K562 treated with DMSO at 1 percent for 48 hours (cell line): ENCODE results near the gene OR9I1. TPM values are rescaled to one million over a fixed set of nuclear protein-coding genes. Genes with fewer than 3 reads are reported as not detected.

Source experiments
- total RNA-seq: library from RNA; unstranded; fragments of 300-600 nt; gene quantifications from 2 replicates; pipeline ENCODE4 v1.2.3, GENCODE V29; 2022; ENCODE audit warnings: low replicate concordance; ENCODE audit errors: extremely low read depth

The OR9I1 gene
- total RNA-seq = not detected in 2 replicates

DNA sequence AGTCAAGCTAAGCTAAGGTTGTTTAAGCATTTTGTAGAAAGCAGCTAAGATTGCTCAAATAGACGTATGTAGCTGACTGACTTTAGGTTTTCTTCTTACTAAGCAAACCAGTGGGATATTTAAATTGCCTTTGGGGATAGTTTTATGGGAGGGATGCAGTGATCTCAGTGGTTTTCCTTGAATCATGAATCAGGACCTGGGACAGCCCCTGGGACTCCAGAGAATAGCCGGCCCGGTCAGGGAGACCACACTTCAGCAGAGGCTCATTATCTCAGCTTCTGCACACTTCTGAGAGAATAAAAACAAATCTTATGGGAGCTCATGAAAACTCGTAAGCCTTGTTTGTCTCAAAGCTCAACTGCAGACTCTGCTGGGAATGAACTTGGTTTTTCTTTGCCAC, at the start of gene OR9I1:
Gene OR9I1, minus strand, starts transcription at position 62 of the 400 bp plus-strand sequence. CDS start 6,086 bp downstream, outside the sequence.

Other genes with a start within 250 kb of the OR9I1 start
- gene OR9Q1, start 101.6 kb downstream of the OR9I1 start, total RNA-seq = not detected in 2 replicates
- not detected in 2 replicates for gene OR6Q1, start 94.6 kb downstream of the OR9I1 start, total RNA-seq
- not detected in 2 replicates for gene OR9Q2, start 63.5 kb upstream of the OR9I1 start, total RNA-seq
- not detected in 2 replicates for gene OR1S2, start 78.6 kb upstream of the OR9I1 start, total RNA-seq
- not detected in 2 replicates for gene OR1S1, start 87.2 kb upstream of the OR9I1 start, total RNA-seq
- not detected in 2 replicates for gene OR10Q1, start 103.4 kb upstream of the OR9I1 start, total RNA-seq
- gene OR10W1, start 142.7 kb upstream of the OR9I1 start, total RNA-seq = not detected in 2 replicates
- not detected in 2 replicates for gene OR5B17, start 233.5 kb upstream of the OR9I1 start, total RNA-seq